HCT116 (cell line): ENCODE measurements around the gene CD99L2.

Experiments
- CEBPB ChIP-seq: IDR thresholded peaks from 2 replicates; pipeline ENCODE4 v1.6.1; 2012; ENCODE audit warnings: low read depth
- EZH2 ChIP-seq: fragments of 200-600 bp; sonication (generic); IDR thresholded peaks from 2 replicates; pipeline ENCODE4 v1.6.1; 2017; ENCODE audit warnings: antibody characterized with exemption, mixed run types
- POLR2AphosphoS5 ChIP-seq: IDR thresholded peaks from 2 replicates; pipeline ENCODE4 v1.6.1; 2011; ENCODE audit warnings: mild to moderate bottlenecking, low read depth, low read length, moderate library complexity
- TF ChIP-seq, protein P1 (sequence below), 3 experiments: fragments of 200-600 bp in 1 of 3; sonication (generic) in 1 of 3; IDR thresholded peaks in 2 of 3; conservative IDR thresholded peaks in 1 of 3; 2 replicates each; pipeline ENCODE4 v1.5.1; 2012 to 2017; ENCODE audit warnings: low read depth in 2 of 3, low read length in 2 of 3, antibody characterized with exemption in 1 of 3, borderline replicate concordance in 1 of 3, control low read depth in 1 of 3, mild to moderate bottlenecking in 1 of 3, mixed read lengths in 1 of 3, mixed run types in 1 of 3, moderate library complexity in 1 of 3; ENCODE audit not compliant: insufficient read depth in 1 of 3

DNA sequence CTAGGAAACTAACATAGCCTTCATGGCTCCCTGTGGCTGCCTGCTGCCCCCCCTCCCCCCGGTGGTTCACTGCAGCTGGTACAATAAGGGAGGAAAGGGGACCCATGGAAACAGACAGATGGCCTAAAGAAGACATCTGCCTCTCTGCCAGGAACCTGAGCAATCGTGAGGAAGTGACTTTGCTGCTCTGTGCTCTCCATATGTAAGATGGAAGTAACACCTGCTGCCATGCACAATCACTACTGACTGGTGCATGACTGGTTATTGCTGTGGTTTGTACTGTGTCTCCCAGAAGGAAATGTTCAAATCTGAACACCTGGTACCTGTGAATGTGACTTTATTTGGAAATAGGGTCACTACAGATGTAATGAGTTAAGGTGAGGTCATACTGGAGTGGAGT lies 43.6 kb downstream of the CD99L2 start:
- TF ChIP-seq, protein P1, sequence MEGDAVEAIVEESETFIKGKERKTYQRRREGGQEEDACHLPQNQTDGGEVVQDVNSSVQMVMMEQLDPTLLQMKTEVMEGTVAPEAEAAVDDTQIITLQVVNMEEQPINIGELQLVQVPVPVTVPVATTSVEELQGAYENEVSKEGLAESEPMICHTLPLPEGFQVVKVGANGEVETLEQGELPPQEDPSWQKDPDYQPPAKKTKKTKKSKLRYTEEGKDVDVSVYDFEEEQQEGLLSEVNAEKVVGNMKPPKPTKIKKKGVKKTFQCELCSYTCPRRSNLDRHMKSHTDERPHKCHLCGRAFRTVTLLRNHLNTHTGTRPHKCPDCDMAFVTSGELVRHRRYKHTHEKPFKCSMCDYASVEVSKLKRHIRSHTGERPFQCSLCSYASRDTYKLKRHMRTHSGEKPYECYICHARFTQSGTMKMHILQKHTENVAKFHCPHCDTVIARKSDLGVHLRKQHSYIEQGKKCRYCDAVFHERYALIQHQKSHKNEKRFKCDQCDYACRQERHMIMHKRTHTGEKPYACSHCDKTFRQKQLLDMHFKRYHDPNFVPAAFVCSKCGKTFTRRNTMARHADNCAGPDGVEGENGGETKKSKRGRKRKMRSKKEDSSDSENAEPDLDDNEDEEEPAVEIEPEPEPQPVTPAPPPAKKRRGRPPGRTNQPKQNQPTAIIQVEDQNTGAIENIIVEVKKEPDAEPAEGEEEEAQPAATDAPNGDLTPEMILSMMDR (IDR thresholded peaks at IDR 0.05 in 2 of 3, conservative IDR thresholded peaks at IDR 0.05 in 1 of 3; ENCODE audit: borderline replicate concordance in 1 of 3, insufficient read depth in 1 of 3, low read depth in 2 of 3, low read length in 2 of 3), result no peak
- TF ChIP-seq POLR2AphosphoS5, result no peak
- TF ChIP-seq CEBPB, result no peak
- no peak for TF ChIP-seq EZH2
